IPS-15b (cell line): ENCODE measurements around the gene BCAM.

Source experiments
- H3K27me3 ChIP-seq: one replicate; pipeline ENCODE4 v1.6.1; 2013; ENCODE audit warnings: low read length; ENCODE audit not compliant: control insufficient read depth, insufficient read depth
- H3K36me3 ChIP-seq: one replicate; pipeline ENCODE4 v1.6.1; 2013; ENCODE audit warnings: low read length; ENCODE audit not compliant: control insufficient read depth, insufficient read depth
- H3K4me1 ChIP-seq: one replicate; pipeline ENCODE4 v1.6.1; 2013; ENCODE audit warnings: mild to moderate bottlenecking, low read length; ENCODE audit not compliant: control insufficient read depth, insufficient read depth
- H3K4me3 ChIP-seq: one replicate; pipeline ENCODE4 v1.5.1; 2013; ENCODE audit warnings: low read depth, low read length
- H3K9ac ChIP-seq: one replicate; pipeline ENCODE4 v1.6.1; 2013; ENCODE audit warnings: low read depth, mild to moderate bottlenecking, low read length
- H3K9me3 ChIP-seq: one replicate; pipeline ENCODE4 v1.6.1; 2013; ENCODE audit warnings: mild to moderate bottlenecking, low read length; ENCODE audit not compliant: control insufficient read depth, insufficient read depth

Gene BCAM

DNA sequence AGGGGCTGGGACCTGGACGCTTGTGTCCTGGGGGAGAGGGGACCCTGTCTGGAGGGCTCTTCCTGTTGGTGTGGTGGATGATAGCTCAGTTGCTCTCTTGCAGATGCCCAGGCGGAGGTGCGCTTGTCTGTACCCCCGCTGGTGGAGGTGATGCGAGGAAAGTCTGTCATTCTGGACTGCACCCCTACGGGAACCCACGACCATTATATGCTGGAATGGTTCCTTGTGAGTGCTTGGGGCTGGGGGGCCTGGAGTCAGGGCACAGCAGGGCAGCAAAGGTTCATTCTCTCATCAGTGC is 2.2 kb downstream of the BCAM start:
- Histone ChIP-seq H3K36me3 (peaks cover 29% of the 10 kb centered on the region), H3K4me1 (peaks cover 16% of the 10 kb centered on the region), H3K27me3 (peaks cover 5% of the 10 kb centered on the region)

DNA sequence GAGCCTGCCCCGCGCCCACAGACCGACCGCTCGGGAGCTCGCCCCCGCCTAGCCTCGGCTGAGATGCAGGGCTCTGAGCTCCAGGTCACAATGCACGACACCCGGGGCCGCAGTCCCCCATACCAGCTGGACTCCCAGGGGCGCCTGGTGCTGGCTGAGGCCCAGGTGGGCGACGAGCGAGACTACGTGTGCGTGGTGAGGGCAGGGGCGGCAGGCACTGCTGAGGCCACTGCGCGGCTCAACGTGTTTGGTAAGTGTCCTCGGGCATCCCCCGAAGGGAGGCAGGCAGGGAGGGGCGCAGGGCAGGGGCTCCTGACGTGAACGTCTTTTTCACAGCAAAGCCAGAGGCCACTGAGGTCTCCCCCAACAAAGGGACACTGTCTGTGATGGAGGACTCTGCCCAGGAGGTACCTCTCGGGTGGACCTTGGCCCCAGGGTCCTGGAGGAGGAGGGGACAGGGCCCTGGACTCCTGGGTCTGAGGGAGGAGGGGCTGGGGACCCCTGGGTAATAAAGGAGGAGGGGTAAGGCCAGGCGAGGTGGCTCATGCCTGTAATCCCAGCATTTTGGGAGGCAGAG is 3.3 kb downstream of the BCAM start:
- Histone ChIP-seq H3K27me3 (no peaks in the 10 kb centered on the region), H3K9me3 (no peaks in the 10 kb centered on the region), H3K36me3 (peaks cover 29% of the 10 kb centered on the region), H3K9ac (no peak overlapping the region), H3K4me1 (peaks cover 12% of the 10 kb centered on the region), H3K4me3 (no peak overlapping the region)

More for the DNA sequence above, 2.2 kb downstream of the BCAM start:
- H3K9me3 ChIP-seq, result no peaks in the 10 kb centered on the region
- H3K4me3 ChIP-seq, result no peak overlapping the region
- no peak overlapping the region for H3K9ac ChIP-seq

GRCh38 chr19:44813070-44813840 is 4.4 kb downstream of the BCAM start:
- peaks cover 33% of the 10 kb centered on the region for H3K36me3 ChIP-seq
- H3K27me3 ChIP-seq, result no peaks in the 10 kb centered on the region
- no peak overlapping the region for H3K4me3 ChIP-seq
- H3K9ac ChIP-seq, result no peak overlapping the region
- H3K4me1 ChIP-seq, result peaks cover 6% of the 10 kb centered on the region
- H3K9me3 ChIP-seq, result no peaks in the 10 kb centered on the region

DNA sequence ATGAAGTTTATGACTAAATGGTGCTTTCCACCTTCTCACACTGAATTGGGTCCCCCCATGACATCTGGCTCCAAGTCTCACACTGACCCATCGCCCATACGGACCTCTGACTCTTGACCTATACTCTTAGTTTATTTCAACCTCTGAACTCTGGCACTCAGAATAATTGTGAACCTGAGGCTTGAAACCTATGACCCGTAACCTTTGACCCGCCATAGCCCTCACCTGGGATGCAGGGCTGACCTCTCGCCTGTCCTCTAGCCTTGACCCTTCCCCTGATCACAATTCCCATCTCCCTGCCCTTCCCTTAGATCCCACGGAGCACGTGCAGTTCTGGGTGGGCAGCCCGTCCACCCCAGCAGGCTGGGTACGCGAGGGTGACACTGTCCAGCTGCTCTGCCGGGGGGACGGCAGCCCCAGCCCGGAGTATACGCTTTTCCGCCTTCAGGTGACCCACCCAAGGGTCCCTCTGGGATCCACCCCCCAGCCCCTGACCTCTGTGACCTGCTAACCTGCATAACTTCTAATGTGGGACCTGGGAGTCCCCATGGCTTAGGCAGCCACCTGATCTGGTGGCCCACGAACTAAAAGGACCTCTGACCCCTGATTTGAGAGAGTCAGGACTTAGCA is 5.1 kb downstream of the BCAM start:
- Histone ChIP-seq H3K4me3 (no peak overlapping the region), H3K4me1 (peaks cover 6% of the 10 kb centered on the region), H3K36me3 (peaks cover 39% of the 10 kb centered on the region), H3K9me3 (no peaks in the 10 kb centered on the region), H3K9ac (no peak overlapping the region), H3K27me3 (no peaks in the 10 kb centered on the region)

- Histone ChIP-seq H3K9me3 (no peaks in the 10 kb centered on the region), H3K9ac (no peak overlapping the region), H3K4me3 (no peak overlapping the region), H3K36me3 (peaks cover 44% of the 10 kb centered on the region), H3K27me3 (no peaks in the 10 kb centered on the region), H3K4me1 (peaks cover 6% of the 10 kb centered on the region)
These were observed 5.6 kb downstream of the BCAM start for GRCh38 chr19:44814517-44814916.

- H3K4me1 ChIP-seq, result no peaks in the 10 kb centered on the region
- no peak overlapping the region for H3K4me3 ChIP-seq
- no peak overlapping the region for H3K9ac ChIP-seq
- no peaks in the 10 kb centered on the region for H3K9me3 ChIP-seq
- H3K36me3 ChIP-seq, result peaks cover 52% of the 10 kb centered on the region
- peaks cover 2% of the 10 kb centered on the region for H3K27me3 ChIP-seq
These were observed 7.4 kb downstream of the BCAM start for GRCh38 chr19:44816301-44816700.

- Histone ChIP-seq H3K9me3 (no peaks in the 10 kb centered on the region), H3K4me3 (no peak overlapping the region), H3K36me3 (peaks cover 48% of the 10 kb centered on the region), H3K4me1 (no peaks in the 10 kb centered on the region), H3K9ac (no peak overlapping the region), H3K27me3 (peaks cover 5% of the 10 kb centered on the region)
These were observed 9.0 kb downstream of the BCAM start for GRCh38 chr19:44817725-44818465.

GRCh38 chr19:44818466-44819031 is 9.6 kb downstream of the BCAM start:
- no peaks in the 10 kb centered on the region for H3K9me3 ChIP-seq
- H3K27me3 ChIP-seq, result peaks cover 5% of the 10 kb centered on the region
- H3K4me3 ChIP-seq, result no peak overlapping the region
- H3K9ac ChIP-seq, result no peak overlapping the region
- no peaks in the 10 kb centered on the region for H3K4me1 ChIP-seq
- H3K36me3 ChIP-seq, result peaks cover 44% of the 10 kb centered on the region

DNA sequence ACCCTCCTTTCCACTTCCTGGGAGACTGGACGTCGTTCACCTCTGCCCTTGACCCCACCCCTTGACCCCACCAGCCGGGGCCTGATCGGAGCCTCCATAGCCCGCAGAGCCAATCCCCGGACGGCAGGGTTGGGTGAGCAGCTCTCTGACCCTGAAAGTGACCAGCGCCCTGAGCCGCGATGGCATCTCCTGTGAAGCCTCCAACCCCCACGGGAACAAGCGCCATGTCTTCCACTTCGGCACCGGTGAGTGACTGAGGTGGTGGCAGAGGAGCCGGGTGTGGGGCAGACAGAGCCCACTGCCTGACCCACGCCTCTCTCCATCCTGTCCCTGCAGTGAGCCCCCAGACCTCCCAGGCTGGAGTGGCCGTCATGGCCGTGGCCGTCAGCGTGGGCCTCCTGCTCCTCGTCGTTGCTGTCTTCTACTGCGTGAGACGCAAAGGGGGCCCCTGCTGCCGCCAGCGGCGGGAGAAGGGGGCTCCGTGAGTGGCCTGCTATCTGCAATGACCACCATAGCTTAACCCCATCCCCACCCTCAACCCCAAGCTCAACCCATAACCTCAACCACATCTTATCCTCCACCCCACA is 10.4 kb downstream of the BCAM start:
- Histone ChIP-seq H3K36me3 (peaks cover 36% of the 10 kb centered on the region), H3K27me3 (peaks cover 5% of the 10 kb centered on the region), H3K9ac (no peak overlapping the region)

DNA sequence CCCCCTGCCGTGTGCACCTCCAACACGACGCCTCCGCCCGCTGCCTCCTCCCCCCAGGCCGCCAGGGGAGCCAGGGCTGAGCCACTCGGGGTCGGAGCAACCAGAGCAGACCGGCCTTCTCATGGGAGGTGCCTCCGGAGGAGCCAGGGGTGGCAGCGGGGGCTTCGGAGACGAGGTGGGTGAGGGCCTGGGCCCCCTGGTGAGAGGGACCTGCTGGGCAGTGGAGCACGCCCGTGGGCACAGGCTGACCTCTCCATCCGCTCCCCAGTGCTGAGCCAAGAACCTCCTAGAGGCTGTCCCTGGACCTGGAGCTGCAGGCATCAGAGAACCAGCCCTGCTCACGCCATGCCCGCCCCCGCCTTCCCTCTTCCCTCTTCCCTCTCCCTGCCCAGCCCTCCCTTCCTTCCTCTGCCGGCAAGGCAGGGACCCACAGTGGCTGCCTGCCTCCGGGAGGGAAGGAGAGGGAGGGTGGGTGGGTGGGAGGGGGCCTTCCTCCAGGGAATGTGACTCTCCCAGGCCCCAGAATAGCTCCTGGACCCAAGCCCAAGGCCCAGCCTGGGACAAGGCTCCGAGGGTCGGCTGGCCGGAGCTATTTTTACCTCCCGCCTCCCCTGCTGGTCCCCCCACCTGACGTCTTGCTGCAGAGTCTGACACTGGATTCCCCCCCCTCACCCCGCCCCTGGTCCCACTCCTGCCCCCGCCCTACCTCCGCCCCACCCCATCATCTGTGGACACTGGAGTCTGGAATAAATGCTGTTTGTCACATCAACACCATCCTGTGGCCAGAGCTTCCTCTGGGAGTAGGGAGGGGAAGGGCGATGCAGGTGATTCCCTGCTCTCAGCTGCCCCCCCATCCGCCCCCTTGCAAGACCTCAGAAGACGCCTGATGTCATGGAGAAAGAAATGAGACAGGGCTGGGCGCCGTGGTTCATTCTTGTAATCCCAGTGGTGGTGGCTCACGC is 12.0 kb downstream of the BCAM start:
- Histone ChIP-seq H3K4me1 (no peaks in the 10 kb centered on the region), H3K9ac (no peak overlapping the region), H3K27me3 (peaks cover 17% of the 10 kb centered on the region)

More for the DNA sequence above, 10.4 kb downstream of the BCAM start:
- Histone ChIP-seq H3K9me3 (no peaks in the 10 kb centered on the region), H3K4me3 (no peak overlapping the region), H3K4me1 (no peaks in the 10 kb centered on the region)

More for the DNA sequence above, 12.0 kb downstream of the BCAM start:
- peaks cover 23% of the 10 kb centered on the region for H3K36me3 ChIP-seq
- no peaks in the 10 kb centered on the region for H3K9me3 ChIP-seq
- no peak overlapping the region for H3K4me3 ChIP-seq
